GM10266 (cell line): ENCODE results near the gene EFNA5.

Experiments used
- DNase-seq: peaks from one replicate; pipeline ENCODE4 v3.0.0; 2012; ENCODE audit errors: extremely low spot score
- TF ChIP-seq, protein P1 (sequence below): IDR thresholded peaks from 2 replicates; pipeline ENCODE4 v1.5.1; 2012; ENCODE audit warnings: mild to moderate bottlenecking, low read depth; ENCODE audit not compliant: control insufficient read depth, insufficient read depth; ENCODE audit errors: missing control alignments

The EFNA5 gene

DNA sequence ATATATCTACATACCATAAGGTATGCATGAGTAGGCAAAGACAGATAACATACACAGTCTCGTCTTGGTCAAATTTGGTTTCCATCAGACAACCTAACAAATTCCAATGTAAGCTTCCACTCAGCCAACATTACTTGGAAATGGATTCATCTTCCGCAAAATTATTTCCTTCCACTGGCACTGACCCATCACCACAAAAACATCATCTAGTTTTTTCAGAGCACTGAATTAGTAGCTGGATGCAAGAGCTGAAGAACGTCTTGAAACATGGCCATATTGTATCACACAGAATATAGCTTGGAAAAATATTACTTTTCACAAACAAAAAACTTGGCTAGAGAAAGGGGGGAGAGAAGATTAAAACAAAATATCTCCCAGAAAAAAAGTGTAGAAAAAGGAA is 73.5 kb downstream of the EFNA5 start:
- TF ChIP-seq, protein P1, sequence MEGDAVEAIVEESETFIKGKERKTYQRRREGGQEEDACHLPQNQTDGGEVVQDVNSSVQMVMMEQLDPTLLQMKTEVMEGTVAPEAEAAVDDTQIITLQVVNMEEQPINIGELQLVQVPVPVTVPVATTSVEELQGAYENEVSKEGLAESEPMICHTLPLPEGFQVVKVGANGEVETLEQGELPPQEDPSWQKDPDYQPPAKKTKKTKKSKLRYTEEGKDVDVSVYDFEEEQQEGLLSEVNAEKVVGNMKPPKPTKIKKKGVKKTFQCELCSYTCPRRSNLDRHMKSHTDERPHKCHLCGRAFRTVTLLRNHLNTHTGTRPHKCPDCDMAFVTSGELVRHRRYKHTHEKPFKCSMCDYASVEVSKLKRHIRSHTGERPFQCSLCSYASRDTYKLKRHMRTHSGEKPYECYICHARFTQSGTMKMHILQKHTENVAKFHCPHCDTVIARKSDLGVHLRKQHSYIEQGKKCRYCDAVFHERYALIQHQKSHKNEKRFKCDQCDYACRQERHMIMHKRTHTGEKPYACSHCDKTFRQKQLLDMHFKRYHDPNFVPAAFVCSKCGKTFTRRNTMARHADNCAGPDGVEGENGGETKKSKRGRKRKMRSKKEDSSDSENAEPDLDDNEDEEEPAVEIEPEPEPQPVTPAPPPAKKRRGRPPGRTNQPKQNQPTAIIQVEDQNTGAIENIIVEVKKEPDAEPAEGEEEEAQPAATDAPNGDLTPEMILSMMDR = no peak

DNA sequence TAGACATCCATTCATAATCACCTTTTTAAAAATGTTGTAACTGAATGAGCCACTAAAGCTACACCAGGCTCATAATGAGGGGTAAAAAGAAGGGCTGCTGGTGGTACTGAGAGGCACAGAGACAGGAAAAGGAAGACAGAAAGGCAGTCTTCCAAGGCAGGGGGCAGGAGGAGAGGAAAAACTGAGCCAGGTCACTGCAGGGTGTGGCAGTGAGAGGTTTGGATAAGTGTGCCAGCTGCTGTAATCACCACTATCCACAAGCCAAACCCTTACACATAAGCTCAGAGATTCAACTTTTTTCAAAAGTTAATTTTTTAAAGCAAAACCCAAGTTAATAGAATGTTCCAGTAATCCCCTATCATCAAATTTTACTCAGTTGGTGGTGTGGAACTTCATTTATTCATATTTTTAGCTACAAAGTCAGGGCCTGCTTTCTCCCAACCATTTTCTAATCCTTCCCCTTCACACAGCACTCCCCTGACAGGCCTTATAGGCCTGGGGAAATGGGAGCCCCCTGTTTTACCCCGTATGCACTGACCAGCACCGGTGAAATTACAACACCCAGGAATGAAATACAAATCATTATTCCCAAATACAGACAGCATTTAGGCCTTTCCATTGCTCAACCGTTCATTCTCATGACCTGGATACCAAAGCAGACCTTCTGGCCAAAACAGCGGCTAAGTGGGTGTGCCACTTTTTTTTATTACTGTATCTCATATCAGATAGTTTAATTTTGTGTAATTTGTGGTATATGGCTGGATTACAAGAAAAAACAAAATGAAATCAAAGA is 76.3 kb downstream of the EFNA5 start:
- DNase-seq = no peak
- TF ChIP-seq, protein P1 = no peak

More for the DNA sequence above, 73.5 kb downstream of the EFNA5 start:
- DNase-seq = no peak

DNA sequence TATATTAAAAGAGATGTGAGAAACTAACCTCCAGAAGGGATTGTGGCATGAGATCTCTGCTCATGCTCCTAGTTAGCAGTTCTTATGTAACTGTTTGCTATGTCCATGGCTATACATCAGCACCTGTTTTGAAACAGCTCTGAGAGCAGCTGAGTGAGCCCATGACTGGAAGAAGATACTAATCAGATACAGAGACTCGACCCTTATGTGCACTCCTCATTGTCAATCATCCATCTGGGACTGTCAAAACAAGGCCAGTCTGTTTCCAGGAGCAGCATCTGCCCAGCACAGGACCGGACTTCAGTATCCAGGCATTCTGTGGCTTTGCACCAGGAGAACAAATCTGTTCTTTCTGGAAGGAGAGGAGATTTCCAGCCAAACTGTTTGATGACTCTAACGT is 77.7 kb downstream of the EFNA5 start:
- DNase-seq = no peak
- TF ChIP-seq, protein P1 = no peak

DNA sequence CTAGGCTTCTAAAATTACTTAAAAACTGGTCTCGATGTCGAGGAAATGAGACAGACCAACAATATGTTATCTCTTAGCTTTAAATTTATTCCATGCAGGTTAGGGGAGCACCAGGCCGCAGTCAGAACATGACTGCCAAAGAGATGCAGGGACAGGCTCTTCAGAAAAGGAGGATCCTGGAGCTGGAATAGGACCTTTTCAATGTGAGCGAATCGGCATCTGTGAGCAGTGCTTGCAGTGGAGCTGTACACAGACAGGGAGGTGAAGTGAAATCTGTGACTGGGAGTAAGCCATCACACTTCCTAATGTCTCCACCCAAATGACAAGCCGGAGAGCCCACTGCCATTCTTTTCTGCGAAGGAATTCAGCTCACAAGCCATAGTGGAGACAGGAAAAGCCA is 78.2 kb downstream of the EFNA5 start:
- no peak for DNase-seq
- TF ChIP-seq, protein P1 = no peak

DNA sequence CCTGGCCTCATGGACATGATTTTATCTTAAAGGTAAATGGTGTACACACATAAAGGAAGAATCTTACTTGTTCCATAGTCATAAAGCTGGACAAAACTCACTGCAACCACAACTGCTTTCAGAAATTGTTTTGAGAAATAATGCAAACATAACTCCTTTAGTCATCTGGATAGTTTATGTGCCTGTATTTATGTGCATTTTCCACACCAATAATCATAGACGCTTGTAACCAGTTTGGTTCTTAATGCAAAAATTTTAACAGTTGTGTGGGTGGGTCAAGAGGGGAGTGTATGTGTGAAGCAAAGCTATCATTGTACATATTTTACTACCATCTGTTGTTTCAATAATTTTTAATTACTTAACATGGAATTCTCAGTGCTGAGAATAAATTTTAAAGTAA is 80.1 kb downstream of the EFNA5 start:
- no peak for DNase-seq
- TF ChIP-seq, protein P1 = no peak

DNA sequence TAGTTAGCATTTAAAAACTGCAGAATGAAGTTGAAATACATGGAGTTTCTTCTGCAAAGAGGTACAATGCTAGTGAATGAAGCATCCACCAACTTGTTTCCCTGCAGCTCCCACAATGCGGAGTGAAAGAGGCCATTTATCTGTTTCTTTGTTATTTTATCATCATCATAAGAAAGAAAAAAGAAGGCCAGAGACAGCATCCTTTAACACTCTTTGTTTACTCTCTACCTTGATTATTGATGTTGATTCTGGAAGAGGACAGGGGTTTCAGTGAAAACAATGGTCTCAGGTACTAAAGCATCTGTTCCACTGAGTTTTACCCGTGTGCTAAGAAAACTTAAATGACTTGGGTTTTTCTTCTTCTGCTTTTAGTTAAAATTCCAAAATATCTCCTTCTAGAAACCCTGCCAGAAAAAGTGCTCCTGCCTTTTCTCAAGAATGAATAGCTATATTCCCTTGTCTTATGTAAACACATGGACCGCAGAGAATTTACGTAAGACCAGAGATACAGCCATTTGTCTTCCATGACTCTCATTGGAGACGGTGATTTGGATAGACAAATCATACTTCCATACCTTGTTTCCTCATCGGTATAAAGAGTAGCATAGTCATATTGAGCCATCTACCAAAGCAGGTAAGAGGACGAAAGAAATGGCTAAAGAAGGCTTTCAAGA is 81.1 kb downstream of the EFNA5 start:
- TF ChIP-seq, protein P1 = no peak
- DNase-seq = no peak

DNA sequence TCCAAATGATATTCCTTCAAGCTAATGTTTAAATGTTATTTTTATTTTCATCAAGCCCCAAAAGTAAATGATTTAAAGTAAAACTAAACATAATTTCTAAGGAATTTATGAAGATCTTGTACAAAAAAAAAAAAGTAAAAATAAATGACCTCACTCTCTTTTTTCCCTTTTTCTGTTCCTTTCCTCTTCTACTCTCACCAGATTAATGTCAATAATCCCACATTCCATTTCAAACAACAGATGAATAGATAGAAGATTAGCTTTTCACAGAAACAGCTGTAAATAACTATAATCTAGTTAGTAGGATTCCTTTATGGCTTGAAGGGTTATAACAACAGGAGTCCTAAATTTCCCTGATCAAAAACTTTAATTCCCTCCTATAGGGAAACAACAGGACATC is 88.1 kb downstream of the EFNA5 start:
- TF ChIP-seq, protein P1 = no peak
- DNase-seq = no peak
